Lung (tissue), 12 donors: ENCODE data around the gene CARD11. TPM values are rescaled to one million over a fixed set of nuclear protein-coding genes. Genes with fewer than 3 reads are reported as not detected.

Experiments
- ATAC-seq: fragments of 200-7000 bp; cut with Tn5 transposase; one replicate; pipeline ENCODE4 v1.9.1; 2020; ENCODE audit warnings: moderate number of reproducible peaks; ENCODE audit not compliant: insufficient read depth, low FRiP score
- DNase-seq, 3 donors: peaks; one replicate each; pipeline ENCODE4 v3.0.0-alpha.2; 2013 to 2017
- H3K27ac ChIP-seq, 2 donors: one replicate each; pipeline ENCODE4 v1.5.1; 2013; ENCODE audit warnings: mild to moderate bottlenecking in 2 of 2, moderate library complexity in 2 of 2, control low read depth in 1 of 2, inconsistent platforms in 1 of 2, low read depth in 1 of 2, low read length in 1 of 2
- H3K27me3 ChIP-seq, 3 donors: one replicate each; pipeline ENCODE4 v1.5.1; 2013; ENCODE audit warnings: low read length in 2 of 3; ENCODE audit not compliant: control insufficient read depth in 3 of 3, insufficient read depth in 3 of 3
- H3K36me3 ChIP-seq, 4 donors: one replicate each; pipeline ENCODE4 v1.5.1; 2013; ENCODE audit warnings: low read length in 4 of 4, mild to moderate bottlenecking in 1 of 4, moderate library complexity in 1 of 4; ENCODE audit not compliant: control insufficient read depth in 4 of 4, insufficient read depth in 4 of 4
- H3K4me1 ChIP-seq, 5 donors: one replicate each; pipeline ENCODE4 v1.5.1; 2013; ENCODE audit warnings: low read length in 5 of 5, mild to moderate bottlenecking in 2 of 5, moderate library complexity in 1 of 5; ENCODE audit not compliant: control insufficient read depth in 5 of 5, insufficient read depth in 5 of 5
- H3K4me3 ChIP-seq: one replicate; pipeline ENCODE4 v1.5.1; 2013; ENCODE audit warnings: mild to moderate bottlenecking, control low read depth, moderate library complexity
- H3K9ac ChIP-seq, 2 donors: one replicate each; pipeline ENCODE4 v1.5.1; 2013; ENCODE audit warnings: low read length in 2 of 2, control low read depth in 1 of 2; ENCODE audit not compliant: insufficient read depth in 1 of 2
- H3K9me3 ChIP-seq, 4 donors: one replicate each; pipeline ENCODE4 v1.5.1; 2013; ENCODE audit warnings: low read length in 3 of 4, mild to moderate bottlenecking in 1 of 4, moderate library complexity in 1 of 4; ENCODE audit not compliant: control insufficient read depth in 4 of 4, insufficient read depth in 3 of 4
- CTCF ChIP-seq: IDR thresholded peaks from 2 replicates; pipeline ENCODE4 v1.5.1; 2012; ENCODE audit warnings: mild to moderate bottlenecking; ENCODE audit errors: control extremely low read depth, extremely low read depth
- WGBS, 2 donors: extraction: QIAGEN DNeasy Blood & Tissue Kit; methylation state at CpG; one replicate each; pipeline ENCODE4 v1.1.7; 2013; 5-methylcytosine and 5-hydroxymethylcytosine counted together
- polyA plus RNA-seq, 2 donors: library from polyadenylated mRNA; stranded (reverse); fragments of 200-250 nt; gene quantifications; one replicate each; pipeline ENCODE4 v1.2.1, GENCODE V29; 2013
- total RNA-seq, 2 donors: library from RNA; depleted of rRNA in 1 of 2; stranded (reverse); fragments of >200 nt in 1 of 2; gene quantifications; one replicate each; pipeline ENCODE4 v1.2.1, GENCODE V29; 2014 to 2021
- donor health status: control.
- donor health status: control.
- donor health status: Bipolar disorder and iron deficiency.
- donor health status: healthy.
- donor health status: DM: yes; HTN: yes; CAD: no.

The CARD11 gene
- total and polyA plus RNA-seq, 4 donors: 1.5 to 4.3 (median 3.7) TPM

- no peak for ATAC-seq
- H3K27me3 ChIP-seq: no peaks in the 10 kb centered on the region
- TF ChIP-seq CTCF: no peak
- H3K9me3 ChIP-seq: peaks cover 0 to 2% (median under 1%) of the 10 kb centered on the region in 4 donors
- no peaks in the 10 kb centered on the region for H3K36me3 ChIP-seq
- H3K9ac ChIP-seq: no peak overlapping the region
- no peaks in the 10 kb centered on the region for H3K4me1 ChIP-seq
- no peak overlapping the region for H3K4me3 ChIP-seq
- WGBS, 2 donors: 72 to 73% methylated on average over 9 of the region's 9 CpGs
- DNase-seq: no peak
- H3K27ac ChIP-seq: no peak overlapping the region
Measured at GRCh38 chr7:2893411-2893861, 150.2 kb downstream of the CARD11 start.

GRCh38 chr7:2892549-2892948 is 151.1 kb downstream of the CARD11 start:
- Histone ChIP-seq H3K36me3 (no peaks in the 10 kb centered on the region), H3K4me3 (no peak overlapping the region), H3K4me1 (no peaks in the 10 kb centered on the region), H3K27ac (no peak overlapping the region), H3K9me3 (no peaks in the 10 kb centered on the region), H3K9ac (no peak overlapping the region), H3K27me3 (no peaks in the 10 kb centered on the region)
- WGBS, 2 donors: 56 to 64% methylated on average over 8 of the region's 8 CpGs
- ATAC-seq (no peak), DNase-seq (no peak)
- no peak for TF ChIP-seq CTCF

DNA sequence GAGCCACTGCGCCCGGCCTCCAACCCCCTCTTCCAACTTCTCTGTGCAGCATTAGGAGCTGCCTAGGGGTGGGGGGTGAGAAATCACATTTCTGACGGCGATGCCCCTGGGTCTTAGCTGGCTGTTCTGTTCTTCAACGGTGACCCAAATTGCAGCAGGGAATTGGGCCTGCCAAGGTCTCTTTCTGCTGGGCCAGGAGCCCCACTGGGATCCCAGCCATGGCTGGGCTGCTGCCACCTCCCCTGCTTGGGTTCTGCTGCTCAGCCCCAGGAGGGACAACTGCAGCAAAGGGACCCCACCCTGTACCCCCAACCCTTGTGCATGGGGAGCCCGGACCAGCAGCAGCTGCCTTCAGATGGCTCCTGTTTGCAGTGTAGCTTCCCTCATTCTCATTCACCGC is 155.9 kb downstream of the CARD11 start:
- Histone ChIP-seq H3K9me3 (no peaks in the 10 kb centered on the region), H3K27me3 (no peaks in the 10 kb centered on the region), H3K4me3 (no peak overlapping the region), H3K36me3 (no peaks in the 10 kb centered on the region), H3K27ac (no peak overlapping the region), H3K9ac (no peak overlapping the region), H3K4me1 (no peaks in the 10 kb centered on the region)
- DNase-seq: no peak
- TF ChIP-seq CTCF: no peak
- no peak for ATAC-seq
- WGBS, 2 donors: 67 to 87% methylated on average over 7 of the region's 7 CpGs

GRCh38 chr7:2886900-2887299 is 156.8 kb downstream of the CARD11 start:
- Histone ChIP-seq H3K36me3 (no peaks in the 10 kb centered on the region), H3K27me3 (no peaks in the 10 kb centered on the region), H3K4me3 (no peak overlapping the region), H3K4me1 (no peaks in the 10 kb centered on the region), H3K27ac (no peak overlapping the region), H3K9me3 (no peaks in the 10 kb centered on the region), H3K9ac (no peak overlapping the region)
- WGBS, 2 donors: 24 to 25% methylated on average over 12 of the region's 12 CpGs
- ATAC-seq (no peak), DNase-seq (peak; percentile 72 to 86 (median 76))
- TF ChIP-seq CTCF: peak; percentile 69
